ENCODE results near the gene FAR2.
A peak's percentile ranks its signal among the peaks of the same experiment; 100 is the strongest.

Gene FAR2

DNA sequence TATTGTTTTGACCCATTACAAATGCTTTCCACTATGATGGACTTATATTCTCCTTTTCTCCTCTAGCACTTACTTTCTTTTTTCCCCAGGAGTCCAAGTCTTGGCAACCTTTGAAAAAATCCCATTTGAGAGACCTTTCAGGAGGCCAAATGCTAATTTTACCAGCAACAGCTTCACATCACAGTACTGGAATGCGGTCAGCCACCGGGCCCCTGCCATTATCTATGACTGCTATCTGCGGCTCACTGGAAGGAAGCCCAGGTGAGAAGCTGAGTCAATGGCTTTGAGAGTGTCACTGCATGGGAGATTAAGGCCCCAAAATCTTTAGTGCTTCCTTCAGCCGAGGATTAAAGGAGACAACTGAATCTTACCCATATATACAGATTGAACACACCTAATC, 167.7 kb downstream of the FAR2 start:
- H3K4me3 ChIP-seq (ENCODE audit: low read depth, low read length, poor library complexity, severe bottlenecking): no peak overlapping the region
- H2AFZ ChIP-seq (ENCODE audit: low read length): no peak overlapping the region
- H3F3A ChIP-seq (ENCODE audit: insufficient read depth, low read length): no peaks in the 10 kb centered on the region
- no peaks in the 10 kb centered on the region for H3K36me3 ChIP-seq (ENCODE audit: insufficient read depth, low read length)
- no peaks in the 10 kb centered on the region for H3K9me2 ChIP-seq (ENCODE audit: low read depth, low read length)
- H4K20me1 ChIP-seq (ENCODE audit: insufficient read depth, low read length): no peaks in the 10 kb centered on the region
- no peaks in the 10 kb centered on the region for H3K4me1 ChIP-seq (ENCODE audit: insufficient read depth, low read length, severe bottlenecking)
- TF ChIP-seq CTCF (IDR thresholded peaks at IDR 0.05; ENCODE audit: low read length) (no peak), EZH2 (IDR thresholded peaks at IDR 0.05; ENCODE audit: borderline replicate concordance, low read length) (no peak)
- no peaks in the 10 kb centered on the region for H3K9me3 ChIP-seq (ENCODE audit: low read length)
- H3K9ac ChIP-seq (ENCODE audit: low read length): no peak overlapping the region
- H3K79me2 ChIP-seq (ENCODE audit: insufficient read depth, low read length): no peaks in the 10 kb centered on the region
- no peaks in the 10 kb centered on the region for H3K27me3 ChIP-seq (ENCODE audit: insufficient read depth, low read length)
- no peak overlapping the region for H3K4me2 ChIP-seq (ENCODE audit: low read length)
- no peak overlapping the region for H3K27ac ChIP-seq (ENCODE audit: low read depth, low read length, poor library complexity, severe bottlenecking)

- TF ChIP-seq CTCF (IDR thresholded peaks at IDR 0.05; ENCODE audit: low read length) (peak; percentile 97), EZH2 (IDR thresholded peaks at IDR 0.05; ENCODE audit: borderline replicate concordance, low read length) (no peak)
- peak overlapping the region; percentile 36; the same call in 1 of the 2 replicates for H3K4me2 ChIP-seq (ENCODE audit: low read length)
- H3K9me3 ChIP-seq (ENCODE audit: low read length): no peaks in the 10 kb centered on the region
- H3K79me2 ChIP-seq (ENCODE audit: insufficient read depth, low read length): no peaks in the 10 kb centered on the region
- H3K4me3 ChIP-seq (ENCODE audit: low read depth, low read length, poor library complexity, severe bottlenecking): no peak overlapping the region
- H3K27me3 ChIP-seq (ENCODE audit: insufficient read depth, low read length): no peaks in the 10 kb centered on the region
- H3K9me2 ChIP-seq (ENCODE audit: low read depth, low read length): no peaks in the 10 kb centered on the region
- H3K27ac ChIP-seq (ENCODE audit: low read depth, low read length, poor library complexity, severe bottlenecking): no peak overlapping the region
- no peaks in the 10 kb centered on the region for H3K4me1 ChIP-seq (ENCODE audit: insufficient read depth, low read length, severe bottlenecking)
- no peak overlapping the region for H3K9ac ChIP-seq (ENCODE audit: low read length)
- no peaks in the 10 kb centered on the region for H3F3A ChIP-seq (ENCODE audit: insufficient read depth, low read length)
- no peaks in the 10 kb centered on the region for H4K20me1 ChIP-seq (ENCODE audit: insufficient read depth, low read length)
- no peak overlapping the region for H2AFZ ChIP-seq (ENCODE audit: low read length)
- no peaks in the 10 kb centered on the region for H3K36me3 ChIP-seq (ENCODE audit: insufficient read depth, low read length)
Observed at GRCh38 chr12:29317556-29318363, 168.7 kb downstream of the FAR2 start.

DNA sequence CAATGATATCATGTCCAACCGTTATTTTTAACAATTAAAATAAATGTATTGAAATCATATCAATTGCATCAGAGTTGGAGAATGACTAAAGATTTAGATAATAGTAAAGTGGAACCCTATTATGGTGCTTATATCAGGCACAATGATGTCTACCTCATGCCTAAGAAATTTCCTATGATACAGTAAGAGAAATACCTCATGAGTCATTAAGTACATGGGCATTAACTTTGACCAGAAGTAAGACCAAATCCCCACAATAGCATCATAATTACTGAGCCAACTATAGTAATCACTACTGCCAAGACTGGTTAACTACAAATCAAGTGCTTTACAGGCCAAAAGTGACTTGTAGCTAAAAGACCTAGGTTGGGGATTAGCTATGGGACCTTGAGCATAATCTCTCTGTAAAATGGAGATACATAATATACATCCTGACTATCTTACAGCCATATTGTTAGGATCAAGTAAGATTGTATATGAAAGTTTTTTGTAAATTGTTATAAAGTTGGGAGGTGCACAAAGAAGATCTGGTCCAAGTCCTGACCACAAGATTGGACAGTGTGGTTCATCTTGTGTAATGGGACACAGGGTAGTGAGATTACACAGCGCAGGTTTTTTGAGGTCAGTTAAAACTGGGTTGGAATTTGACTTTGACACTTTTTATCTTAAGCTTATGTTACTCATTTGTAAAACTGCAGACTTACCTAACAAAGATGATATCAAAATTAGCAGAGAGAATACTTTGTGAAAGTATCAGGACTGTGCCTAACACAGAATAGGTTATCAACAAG, 171.4 kb downstream of the FAR2 start:
- Histone ChIP-seq H3K79me2 (ENCODE audit: insufficient read depth, low read length) (no peaks in the 10 kb centered on the region), H3K9me3 (ENCODE audit: low read length) (no peaks in the 10 kb centered on the region), H3K36me3 (ENCODE audit: insufficient read depth, low read length) (no peaks in the 10 kb centered on the region), H3K9me2 (ENCODE audit: low read depth, low read length) (no peaks in the 10 kb centered on the region), H3K4me2 (ENCODE audit: low read length) (no peak overlapping the region), H3K4me1 (ENCODE audit: insufficient read depth, low read length, severe bottlenecking) (no peaks in the 10 kb centered on the region), H3K27me3 (ENCODE audit: insufficient read depth, low read length) (no peaks in the 10 kb centered on the region), H3K4me3 (ENCODE audit: low read depth, low read length, poor library complexity, severe bottlenecking) (no peak overlapping the region), H3K9ac (ENCODE audit: low read length) (no peak overlapping the region), H4K20me1 (ENCODE audit: insufficient read depth, low read length) (no peaks in the 10 kb centered on the region), H2AFZ (ENCODE audit: low read length) (no peak overlapping the region), H3K27ac (ENCODE audit: low read depth, low read length, poor library complexity, severe bottlenecking) (no peak overlapping the region), H3F3A (ENCODE audit: insufficient read depth, low read length) (no peaks in the 10 kb centered on the region)
- TF ChIP-seq CTCF (IDR thresholded peaks at IDR 0.05; ENCODE audit: low read length) (no peak), EZH2 (IDR thresholded peaks at IDR 0.05; ENCODE audit: borderline replicate concordance, low read length) (no peak)
